Activated CD4-positive, CD25-positive, alpha-beta regulatory T cell treated with anti-CD3 and anti-CD28 coated beads, Interleukin-2, amount 50 U/mL, for 16 hours (primary cell): ENCODE data around the gene SPDEF.

Experiments used
- DNase-seq: peaks from one replicate; pipeline ENCODE4 v3.0.0-alpha.2; 2020; ENCODE audit warnings: low read depth, low spot score

Gene SPDEF

GRCh38 chr6:34563513-34563870 lies 7.4 kb upstream of the SPDEF start:
- no peak for DNase-seq

GRCh38 chr6:34562861-34563512 lies 6.9 kb upstream of the SPDEF start:
- no peak for DNase-seq

GRCh38 chr6:34562350-34562749 lies 6.2 kb upstream of the SPDEF start:
- no peak for DNase-seq

- no peak for DNase-seq
Observed at GRCh38 chr6:34561227-34561530, 5.0 kb upstream of the SPDEF start.

- no peak for DNase-seq
Observed at GRCh38 chr6:34560366-34561226, 4.5 kb upstream of the SPDEF start.

- DNase-seq = no peak
Observed at GRCh38 chr6:34559651-34560365, 3.7 kb upstream of the SPDEF start.

- no peak for DNase-seq
Observed at GRCh38 chr6:34558172-34558714, 2.1 kb upstream of the SPDEF start.

- DNase-seq = no peak
Observed at GRCh38 chr6:34557228-34557627, 1.1 kb upstream of the SPDEF start.

- DNase-seq = no peak
Observed at GRCh38 chr6:34556493-34556892, 364 bp upstream of the SPDEF start.

- DNase-seq = no peak
Observed at GRCh38 chr6:34555328-34555727, 801 bp downstream of the SPDEF start.

- DNase-seq = no peak
Observed at GRCh38 chr6:34555007-34555322, 1.2 kb downstream of the SPDEF start.

GRCh38 chr6:34554291-34555006 lies 1.7 kb downstream of the SPDEF start:
- DNase-seq = no peak

GRCh38 chr6:34553750-34554149 lies 2.4 kb downstream of the SPDEF start:
- no peak for DNase-seq

GRCh38 chr6:34553146-34553545 lies 3.0 kb downstream of the SPDEF start:
- DNase-seq = no peak

- DNase-seq = no peak
Observed at GRCh38 chr6:34552620-34553019, 3.5 kb downstream of the SPDEF start.

GRCh38 chr6:34551720-34552119 lies 4.4 kb downstream of the SPDEF start:
- no peak for DNase-seq

GRCh38 chr6:34549804-34550202 lies 6.3 kb downstream of the SPDEF start:
- no peak for DNase-seq

GRCh38 chr6:34549026-34549803 lies 6.9 kb downstream of the SPDEF start:
- no peak for DNase-seq

GRCh38 chr6:34547701-34548644 lies 8.2 kb downstream of the SPDEF start:
- no peak for DNase-seq
